ENCODE measurements around the gene OR13C2.
"Not testable (repeated sequence)": the region's sequence is repeated elsewhere in the genome, so short reads cannot be mapped to it uniquely, and the experiment has no call there.

The OR13C2 gene, protein sequence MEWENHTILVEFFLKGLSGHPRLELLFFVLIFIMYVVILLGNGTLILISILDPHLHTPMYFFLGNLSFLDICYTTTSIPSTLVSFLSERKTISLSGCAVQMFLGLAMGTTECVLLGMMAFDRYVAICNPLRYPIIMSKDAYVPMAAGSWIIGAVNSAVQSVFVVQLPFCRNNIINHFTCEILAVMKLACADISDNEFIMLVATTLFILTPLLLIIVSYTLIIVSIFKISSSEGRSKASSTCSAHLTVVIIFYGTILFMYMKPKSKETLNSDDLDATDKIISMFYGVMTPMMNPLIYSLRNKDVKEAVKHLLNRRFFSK

DNA sequence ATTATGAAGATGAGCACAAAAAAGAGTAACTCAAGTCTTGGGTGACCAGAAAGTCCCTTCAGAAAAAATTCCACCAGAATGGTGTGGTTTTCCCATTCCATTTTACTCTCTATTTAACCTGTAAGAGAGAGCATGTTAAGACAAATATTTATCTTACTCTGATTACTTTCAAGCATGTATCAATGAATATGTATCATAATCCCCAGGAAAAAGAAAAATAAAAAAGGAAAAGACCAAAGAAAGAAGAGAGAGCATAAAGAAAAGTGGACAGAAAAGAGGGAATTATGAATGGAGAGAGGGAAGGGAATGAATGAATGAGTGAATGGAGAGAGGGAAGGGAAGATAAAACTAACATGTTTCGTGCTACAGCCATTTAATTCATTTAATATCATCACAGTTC lies at the start of gene OR13C2:
Gene OR13C2, minus strand, starts transcription at position 101 of the 400 bp plus-strand sequence. Its CDS starts 0 bp downstream, at position 101.
- not testable (repeated sequence) for ATAC-seq, DNase-seq

- no peak for ATAC-seq
- DNase-seq, result no peak
Observed at GRCh38 chr9:104635456-104635855, 30.0 kb upstream of the OR13C2 start.

DNA sequence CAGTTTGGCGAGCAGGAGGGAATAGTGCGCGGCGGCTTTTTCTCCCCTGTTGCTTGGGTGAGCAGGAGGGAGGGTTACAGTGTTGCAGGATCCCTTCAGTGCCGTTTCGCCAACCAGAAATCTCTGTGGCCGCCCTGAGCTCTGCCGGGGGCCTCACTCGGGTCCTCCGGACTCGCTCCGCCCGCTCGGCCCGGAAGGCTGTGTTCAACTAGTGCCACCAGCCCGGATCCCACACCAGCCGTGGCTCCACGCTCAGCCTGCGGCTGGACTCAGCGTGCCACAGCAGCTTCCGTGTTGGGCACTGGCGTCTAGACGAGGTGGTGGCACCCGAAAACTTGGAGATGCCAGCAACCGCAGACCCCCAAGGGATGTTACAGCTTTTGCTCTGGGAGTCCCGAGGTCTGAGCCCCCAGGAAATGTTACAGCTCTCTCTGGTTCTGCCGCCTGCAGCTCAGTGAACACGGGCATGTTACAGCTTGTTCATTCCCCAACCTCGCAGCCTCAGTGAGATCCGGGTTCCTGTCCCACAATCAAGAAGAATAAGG lies 28.6 kb upstream of the OR13C2 start:
- ATAC-seq (no peak), DNase-seq (no peak)

DNA sequence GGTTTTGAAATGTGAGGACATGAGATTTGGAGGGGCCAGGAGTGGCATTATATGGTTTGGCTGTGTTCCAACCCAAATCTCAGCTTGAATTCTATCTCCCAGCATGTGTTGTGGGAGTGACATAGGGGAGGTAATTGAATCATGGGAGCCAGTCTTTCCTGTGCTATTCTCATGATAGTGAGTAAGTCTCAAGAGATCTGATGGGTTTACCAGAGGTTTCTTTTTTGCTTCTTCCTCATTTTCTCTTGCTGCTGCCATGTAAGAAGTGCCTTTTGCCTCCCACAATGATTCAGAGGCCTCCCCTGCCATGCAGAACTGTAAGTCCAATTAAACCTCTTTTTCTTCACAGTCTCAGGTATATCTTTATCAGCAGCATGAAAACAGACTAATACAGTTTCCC lies 20.5 kb upstream of the OR13C2 start:
- not testable (repeated sequence) for ATAC-seq, DNase-seq

- no peak for ATAC-seq
- DNase-seq, result no peak
Observed at GRCh38 chr9:104618104-104618503, 12.7 kb upstream of the OR13C2 start, which contains the start of gene OR13C9. Gene OR13C9 (minus strand): TSS chr9:104618204. CDS start chr9:104618204, 0 bp downstream.

DNA sequence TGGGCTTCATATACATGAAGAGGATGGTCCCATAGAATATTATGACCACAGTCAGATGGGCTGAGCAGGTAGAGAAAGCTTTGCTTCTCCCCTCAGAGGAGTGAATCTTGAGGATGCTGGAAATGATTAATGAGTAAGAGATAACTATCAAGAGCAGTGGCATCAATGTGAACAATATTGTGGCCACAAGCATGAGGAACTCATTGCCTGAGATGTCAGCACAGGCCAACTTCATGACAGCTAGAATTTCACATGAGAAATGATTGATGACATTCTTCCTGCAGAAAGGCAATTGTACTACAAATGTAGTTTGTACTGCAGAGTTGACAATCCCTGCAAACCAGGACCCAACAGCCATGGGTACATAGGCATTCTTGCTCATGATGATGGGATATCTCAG lies 12.0 kb upstream of the OR13C2 start:
- DNase-seq (no peak), ATAC-seq (no peak)

DNA sequence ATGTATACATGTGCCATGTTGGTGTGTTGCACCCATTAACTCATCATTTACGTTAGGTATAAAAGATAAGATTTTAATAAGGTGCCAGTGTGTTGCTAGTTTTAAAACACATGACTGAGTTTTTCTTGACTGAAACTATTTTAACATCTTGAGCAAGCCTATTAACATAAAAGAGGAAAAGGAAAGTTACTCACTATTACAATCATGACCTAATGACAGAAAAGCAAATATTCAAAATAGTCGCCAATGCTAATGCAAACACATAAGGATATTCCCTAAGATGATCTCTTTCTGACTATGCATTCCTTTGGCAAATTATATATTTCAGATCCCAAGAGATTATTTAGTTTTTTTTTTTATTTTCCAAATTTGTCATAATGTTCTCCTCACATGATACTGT lies 5.8 kb upstream of the OR13C2 start:
- ATAC-seq (no peak), DNase-seq (no peak)

- ATAC-seq (no peak), DNase-seq (no peak)
Observed at GRCh38 chr9:104608336-104608735, 2.9 kb upstream of the OR13C2 start.

DNA sequence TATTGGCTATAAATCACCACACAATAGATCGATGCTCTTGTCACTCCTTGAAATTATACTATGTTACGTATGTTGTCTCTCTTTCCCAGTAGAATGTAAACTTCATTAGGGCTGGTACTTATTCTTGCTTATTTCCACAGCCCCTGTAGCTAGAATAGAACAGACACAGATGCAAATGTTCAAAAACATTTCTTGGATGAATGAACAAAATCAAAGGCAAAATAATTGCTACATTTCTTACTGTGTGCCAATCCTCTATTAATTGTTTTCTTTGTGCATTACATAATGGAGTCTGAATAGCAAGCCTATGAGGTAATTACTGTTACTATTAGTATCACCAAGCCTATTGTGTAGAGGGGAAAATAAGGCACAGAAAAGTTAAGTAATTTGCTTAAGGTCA lies 725 bp upstream of the OR13C2 start:
- ATAC-seq (no peak), DNase-seq (no peak)

DNA sequence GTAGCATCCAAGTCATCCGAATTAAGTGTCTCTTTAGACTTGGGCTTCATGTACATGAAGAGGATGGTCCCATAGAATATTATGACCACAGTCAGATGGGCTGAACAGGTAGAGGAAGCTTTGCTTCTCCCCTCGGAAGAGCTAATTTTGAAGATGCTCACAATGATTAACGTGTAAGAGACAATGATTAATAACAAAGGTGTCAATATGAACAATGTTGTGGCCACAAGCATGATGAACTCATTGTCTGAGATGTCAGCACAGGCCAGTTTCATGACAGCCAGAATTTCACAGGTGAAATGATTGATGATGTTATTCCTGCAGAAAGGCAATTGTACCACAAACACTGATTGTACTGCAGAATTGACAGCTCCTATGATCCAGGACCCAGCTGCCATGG lies 626 bp downstream of the OR13C2 start:
- ATAC-seq, result no peak
- no peak for DNase-seq

DNA sequence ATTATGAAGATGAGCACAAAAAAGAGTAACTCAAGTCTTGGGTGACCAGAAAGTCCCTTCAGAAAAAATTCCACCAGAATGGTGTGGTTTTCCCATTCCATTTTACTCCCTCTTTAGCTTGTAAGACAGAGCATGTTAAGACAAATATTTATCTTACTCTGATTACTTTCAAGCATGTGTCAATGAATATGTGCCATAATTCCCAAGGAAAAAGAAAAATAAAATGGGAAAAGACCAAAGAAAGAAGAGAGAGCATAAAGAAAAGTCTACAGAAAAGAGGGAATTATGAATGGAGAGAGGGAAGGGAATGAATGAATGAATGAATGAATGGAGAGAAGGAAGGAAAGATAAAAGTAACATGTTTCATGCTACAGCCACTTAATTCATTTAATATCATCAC lies 6.1 kb downstream of the OR13C2 start, which contains the start of gene OR13C5:
Gene OR13C5, minus strand, starts transcription at position 101 of the 400 bp plus-strand sequence. Its CDS starts 0 bp downstream, at position 101.
- DNase-seq, ATAC-seq: not testable (repeated sequence)

- not testable (repeated sequence) for ATAC-seq, DNase-seq
Observed at GRCh38 chr9:104598749-104599148, 6.7 kb downstream of the OR13C2 start.

- no peak for ATAC-seq
- no peak for DNase-seq
Observed at GRCh38 chr9:104589626-104590025, 15.8 kb downstream of the OR13C2 start.

GRCh38 chr9:104586496-104587180 lies 18.8 kb downstream of the OR13C2 start:
- DNase-seq (no peak), ATAC-seq (no peak)

DNA sequence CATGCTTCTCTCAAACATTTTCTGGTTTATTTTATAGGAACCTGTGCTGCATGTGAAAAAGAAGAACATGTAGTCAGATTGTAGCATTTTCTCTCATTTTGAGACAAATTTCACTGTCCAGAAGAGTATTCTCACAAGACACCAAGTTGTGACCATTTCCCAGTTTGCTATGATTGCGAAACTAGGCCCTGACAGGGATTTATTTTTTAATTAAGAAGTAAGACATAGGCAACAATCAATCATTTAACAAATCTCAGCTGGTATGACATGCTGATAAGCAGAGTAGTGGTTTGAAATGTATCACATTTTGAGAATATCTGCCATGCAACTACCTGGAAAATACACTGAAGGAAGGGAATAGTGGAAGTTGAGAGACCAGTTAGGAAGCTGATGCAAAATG lies 24.9 kb downstream of the OR13C2 start:
- DNase-seq (no peak), ATAC-seq (no peak)

DNA sequence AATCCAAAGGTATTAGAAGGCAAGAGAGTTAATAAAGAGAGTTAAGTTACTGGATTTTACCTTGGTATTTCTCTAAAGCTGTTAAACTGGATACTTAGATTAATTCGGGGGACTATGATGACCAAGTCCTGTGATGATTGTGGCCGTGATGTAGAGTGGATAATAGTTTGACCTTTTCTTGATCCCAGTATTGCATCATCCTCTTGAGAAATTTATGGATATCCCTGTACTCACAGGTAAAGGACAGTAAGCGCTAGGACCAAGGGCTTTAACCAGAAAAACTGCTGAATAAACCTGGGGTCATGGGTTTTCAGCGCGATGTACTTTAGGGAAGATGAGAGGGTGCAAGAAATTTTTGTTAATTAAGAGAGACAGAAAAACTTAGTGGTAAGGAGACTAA lies 28.2 kb downstream of the OR13C2 start:
- no peak for ATAC-seq

DNA sequence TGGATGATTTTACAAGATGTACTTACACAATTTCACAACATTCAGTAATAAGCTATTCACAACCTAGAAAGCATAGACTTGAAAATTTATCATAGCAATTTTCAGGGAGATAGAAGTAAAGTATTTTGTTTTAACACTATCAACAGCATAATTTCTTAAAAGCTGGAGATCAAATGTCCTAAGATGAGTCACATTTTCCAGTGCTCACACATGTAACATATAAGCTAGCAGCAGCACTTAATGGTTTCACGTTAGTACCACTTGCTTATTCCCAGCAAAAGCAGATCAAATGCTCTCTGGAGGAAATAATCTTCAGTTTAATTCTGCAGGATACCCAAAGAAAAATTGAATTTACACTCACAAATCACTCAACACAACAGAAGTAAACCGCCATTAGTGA lies 30.0 kb downstream of the OR13C2 start:
- no peak for ATAC-seq
- no peak for DNase-seq

More for the DNA sequence above, 28.2 kb downstream of the OR13C2 start:
- no peak for DNase-seq

- ATAC-seq (no peak), DNase-seq (no peak)
Observed at GRCh38 chr9:104572612-104573011, 32.8 kb downstream of the OR13C2 start.

DNA sequence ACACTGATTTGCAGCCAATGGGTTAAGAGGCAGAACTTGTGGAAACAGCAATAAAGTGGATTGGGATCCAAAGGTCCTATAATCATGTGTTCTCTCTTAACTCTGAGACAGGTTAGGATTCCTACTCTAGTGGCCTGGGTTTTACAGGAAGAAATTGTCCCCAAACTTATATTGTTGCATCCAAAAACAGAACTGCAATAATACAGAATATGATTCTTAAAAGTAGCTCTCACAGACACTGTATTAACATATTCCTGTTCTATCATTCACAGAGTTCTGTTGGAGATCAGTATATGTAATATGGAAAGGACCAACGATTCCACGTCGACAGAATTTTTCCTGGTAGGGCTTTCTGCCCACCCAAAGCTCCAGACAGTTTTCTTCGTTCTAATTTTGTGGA lies 36.6 kb downstream of the OR13C2 start, which contains the start of gene OR13C8:
Gene OR13C8, plus strand, starts transcription at position 301 of the 400 bp plus-strand sequence. Its CDS starts 0 bp downstream, at position 301.
- no peak for DNase-seq
- no peak for ATAC-seq

GRCh38 chr9:104564358-104564757 lies 41.1 kb downstream of the OR13C2 start:
- ATAC-seq (no peak), DNase-seq (no peak)

GRCh38 chr9:104556830-104557634 lies 48.4 kb downstream of the OR13C2 start:
- ATAC-seq (no peak), DNase-seq (no peak)

GRCh38 chr9:104555521-104555920 lies 49.9 kb downstream of the OR13C2 start:
- ATAC-seq (no peak), DNase-seq (no peak)

Data from stimulated activated naive CD8-positive, alpha-beta T cell treated with anti-CD3 and anti-CD28 coated beads, Interleukin-15, Interleukin-2, amounts not matched to agents 100 U/mL and 50 U/mL, for 24 hours (primary cell).